GM19324 (cell line): ENCODE data around the gene SLC29A4.
"Not testable (repeated sequence)": the region's sequence is repeated elsewhere in the genome, so short reads cannot be mapped to it uniquely, and the experiment has no call there.

ENCODE experiments used
- ATAC-seq: cut with Tn5 transposase; IDR thresholded peaks from one replicate; pipeline ENCODE4 v1.9.1; 2021; ENCODE audit warnings: mild to moderate bottlenecking, moderate library complexity; ENCODE audit not compliant: unreplicated experiment, low FRiP score

SLC29A4 gene

GRCh38 chr7:5320802-5321396 lies 38.2 kb downstream of the SLC29A4 start:
- ATAC-seq: no peak

GRCh38 chr7:5322621-5323410 lies 40.1 kb downstream of the SLC29A4 start:
- ATAC-seq: no peak

GRCh38 chr7:5323800-5324781 lies 41.3 kb downstream of the SLC29A4 start:
- not testable (repeated sequence) for ATAC-seq

GRCh38 chr7:5324961-5325360 lies 42.2 kb downstream of the SLC29A4 start:
- no peak for ATAC-seq

- no peak for ATAC-seq
Measured at GRCh38 chr7:5330288-5330687, 47.5 kb downstream of the SLC29A4 start.

GRCh38 chr7:5332579-5332978 lies 49.8 kb downstream of the SLC29A4 start:
- ATAC-seq: no peak

GRCh38 chr7:5333121-5334045 lies 50.6 kb downstream of the SLC29A4 start:
- no peak for ATAC-seq

- ATAC-seq: no peak
Measured at GRCh38 chr7:5334671-5335070, 51.9 kb downstream of the SLC29A4 start.

GRCh38 chr7:5337047-5337446 lies 54.3 kb downstream of the SLC29A4 start:
- ATAC-seq: no peak

- no peak for ATAC-seq
Measured at GRCh38 chr7:5339955-5340354, 57.2 kb downstream of the SLC29A4 start.

GRCh38 chr7:5342631-5343030 lies 59.9 kb downstream of the SLC29A4 start:
- no peak for ATAC-seq

- no peak for ATAC-seq
Measured at GRCh38 chr7:5343884-5344283, 61.1 kb downstream of the SLC29A4 start.

GRCh38 chr7:5344342-5344741 lies 61.6 kb downstream of the SLC29A4 start:
- ATAC-seq: no peak

- ATAC-seq: no peak
Measured at GRCh38 chr7:5345171-5345570, 62.4 kb downstream of the SLC29A4 start.

GRCh38 chr7:5345671-5346070 lies 62.9 kb downstream of the SLC29A4 start:
- no peak for ATAC-seq

GRCh38 chr7:5348134-5349004 lies 65.6 kb downstream of the SLC29A4 start:
- ATAC-seq: no peak

- ATAC-seq: no peak
Measured at GRCh38 chr7:5349005-5349380, 66.2 kb downstream of the SLC29A4 start.

- no peak for ATAC-seq
Measured at GRCh38 chr7:5349437-5350173, 66.9 kb downstream of the SLC29A4 start.

- no peak for ATAC-seq
Measured at GRCh38 chr7:5350174-5350463, 67.4 kb downstream of the SLC29A4 start.
